K562 (cell line): ENCODE data around the gene NEU1. TPM values are rescaled to one million over a fixed set of nuclear protein-coding genes. Genes with fewer than 3 reads are reported as not detected.

Source experiments
- BCL6 ChIP-seq: fragments of 250-450 bp; sonication (Bioruptor Pico); IDR thresholded peaks from 2 replicates; pipeline ENCODE4 v1.4.0; 2020
- GATAD2A ChIP-seq: fragments of 450-650 bp; IDR thresholded peaks from 2 replicates; pipeline ENCODE4 v1.6.1; 2017
- HDAC2 ChIP-seq: fragments of 450-650 bp; IDR thresholded peaks from 2 replicates; pipeline ENCODE4 v1.6.1; 2016; ENCODE audit warnings: mild to moderate bottlenecking
- IRF2 ChIP-seq: sonication (generic); formaldehyde crosslinking; IDR thresholded peaks from 2 replicates; pipeline ENCODE4 v1.8.1; 2022; ENCODE audit warnings: mild to moderate bottlenecking, missing genetic modification reagents
- KDM2B ChIP-seq: fragments of 250-450 bp; sonication (Bioruptor Pico); IDR thresholded peaks from 2 replicates; pipeline ENCODE4 v1.8.0; 2021; ENCODE audit warnings: mild to moderate bottlenecking, moderate library complexity
- MYC ChIP-seq, 2 experiments: fragments of 250-450 bp in 1 of 2; sonication (Bioruptor Pico) in 1 of 2; IDR thresholded peaks; 2 replicates each; pipeline versions ENCODE4 v1.5.1 to v1.6.1; 2012 to 2021; ENCODE audit warnings: low read depth in 2 of 2, borderline replicate concordance in 1 of 2, improper control_type of control experiment in 1 of 2, low read length in 1 of 2, mild to moderate bottlenecking in 1 of 2, moderate library complexity in 1 of 2
- NFIC ChIP-seq: fragments of 450-650 bp; IDR thresholded peaks from 2 replicates; pipeline ENCODE4 v1.6.1; 2017; ENCODE audit warnings: mild to moderate bottlenecking, inconsistent platforms
- NUFIP1 ChIP-seq: fragments of 450-650 bp; IDR thresholded peaks from 2 replicates; pipeline ENCODE4 v1.6.1; 2018; ENCODE audit not compliant: partially characterized antibody
- POLR2AphosphoS5 ChIP-seq: IDR thresholded peaks from 2 replicates; pipeline ENCODE4 v1.6.1; 2011; ENCODE audit warnings: mild to moderate bottlenecking, low read depth, low read length, moderate library complexity; ENCODE audit not compliant: control insufficient read depth, insufficient read depth
- RBFOX2 ChIP-seq: fragments of 200-400 bp; formaldehyde crosslinking; IDR thresholded peaks from 2 replicates; pipeline ENCODE4 v1.6.1; 2017; ENCODE audit warnings: low read depth, mild to moderate bottlenecking, low read length, moderate library complexity
- YBX1 ChIP-seq: fragments of 450-650 bp; IDR thresholded peaks from 2 replicates; pipeline ENCODE4 v1.7.1; 2016; ENCODE audit warnings: mild to moderate bottlenecking
- ZKSCAN1 ChIP-seq: fragments of 150-350 bp; IDR thresholded peaks from 2 replicates; pipeline ENCODE4 v1.6.1; 2016; ENCODE audit warnings: low read depth, low read length
- ZNF77 ChIP-seq: fragments of 250-450 bp; sonication (Bioruptor Pico); IDR thresholded peaks from 2 replicates; pipeline ENCODE4 v1.5.0; 2020
- polyA plus RNA-seq, 8 experiments: library from polyadenylated mRNA; depleted of rRNA in 4 of 8; stranded (reverse) in 5 of 8; unstranded in 3 of 8; fragments of >200 nt; fragmentation: Nextera tagmentation in 2 of 8; fragmentation: Illumina TruSeq in 1 of 8; extraction: Ambion mirVana in 2 of 8; extraction: Trizol in 1 of 8; gene quantifications; 2 replicates each; pipeline versions ENCODE4 v1.2.1 to v1.2.3, GENCODE V29; 2011 to 2014; ENCODE audit warnings: inconsistent platforms in 1 of 8, missing spikeins in 1 of 8
- total RNA-seq, 7 experiments: library from RNA; depleted of rRNA in 6 of 7; stranded (reverse); fragments of >200 nt in 6 of 7; fragmentation: Illumina TruSeq in 2 of 7; extraction: Trizol in 2 of 7; gene quantifications; 2 replicates each; pipeline versions ENCODE4 v1.2.1 to v1.2.3, GENCODE V29; 2011 to 2021; ENCODE audit warnings: low replicate concordance in 1 of 7
- TF ChIP-seq, protein P1 (sequence below): fragments of 250-450 bp; sonication (Bioruptor Pico); IDR thresholded peaks from 2 replicates; pipeline ENCODE4 v1.8.0; 2021; ENCODE audit warnings: moderate library complexity, mild to moderate bottlenecking, inconsistent platforms
- TF ChIP-seq, protein P2 (sequence below): fragments of 450-650 bp; formaldehyde crosslinking; IDR thresholded peaks from 2 replicates; pipeline ENCODE4 v1.4.0; 2022; ENCODE audit warnings: missing genetic modification characterization
- TF ChIP-seq, protein P3 (sequence below): fragments of 250-450 bp; sonication (Bioruptor Pico); IDR thresholded peaks from 2 replicates; pipeline ENCODE4 v1.8.0; 2021; ENCODE audit warnings: borderline replicate concordance, mild to moderate bottlenecking, moderate library complexity; ENCODE audit not compliant: poor library complexity, severe bottlenecking
- TF ChIP-seq, protein P4 (sequence below): fragments of 250-450 bp; sonication (Bioruptor Pico); IDR thresholded peaks from 2 replicates; pipeline ENCODE4 v1.9.0; 2021; ENCODE audit warnings: mild to moderate bottlenecking
- TF ChIP-seq, protein P5 (sequence below), 2 experiments: fragments of 450-650 bp in 1 of 2; sonication (generic) in 1 of 2; formaldehyde crosslinking; conservative IDR thresholded peaks; 2 replicates each; pipeline versions ENCODE4 v1.4.0 to v1.8.1; 2020 to 2022; ENCODE audit warnings: mild to moderate bottlenecking in 1 of 2, missing genetic modification reagents in 1 of 2
- TF ChIP-seq, protein P6 (sequence below): fragments of 450-650 bp; formaldehyde crosslinking; conservative IDR thresholded peaks from 2 replicates; pipeline ENCODE4 v1.4.0; 2022; ENCODE audit warnings: mild to moderate bottlenecking, missing genetic modification characterization
- TF ChIP-seq, protein P7 (sequence below): fragments of 450-650 bp; IDR thresholded peaks from 2 replicates; pipeline ENCODE4 v1.6.1; 2017; ENCODE audit warnings: mild to moderate bottlenecking, moderate library complexity
- TF ChIP-seq, protein P8 (sequence below), 2 experiments: fragments of 250-450 bp in 1 of 2; fragments of 450-650 bp in 1 of 2; sonication (Bioruptor Pico) in 1 of 2; IDR thresholded peaks; 2 replicates each; pipeline versions ENCODE4 v1.6.1 to v1.8.0; 2016 to 2021; ENCODE audit warnings: mild to moderate bottlenecking in 2 of 2, moderate library complexity in 2 of 2, missing compliant biosample characterization in 1 of 2, missing genetic modification characterization in 1 of 2

NEU1 gene
- total and polyA plus RNA-seq, 9 of the 15 experiments (the other 6 are each of a cell fraction or from before 2014, with no cell fraction given) = 14.8 to 67.8 (median 51.0) TPM

DNA sequence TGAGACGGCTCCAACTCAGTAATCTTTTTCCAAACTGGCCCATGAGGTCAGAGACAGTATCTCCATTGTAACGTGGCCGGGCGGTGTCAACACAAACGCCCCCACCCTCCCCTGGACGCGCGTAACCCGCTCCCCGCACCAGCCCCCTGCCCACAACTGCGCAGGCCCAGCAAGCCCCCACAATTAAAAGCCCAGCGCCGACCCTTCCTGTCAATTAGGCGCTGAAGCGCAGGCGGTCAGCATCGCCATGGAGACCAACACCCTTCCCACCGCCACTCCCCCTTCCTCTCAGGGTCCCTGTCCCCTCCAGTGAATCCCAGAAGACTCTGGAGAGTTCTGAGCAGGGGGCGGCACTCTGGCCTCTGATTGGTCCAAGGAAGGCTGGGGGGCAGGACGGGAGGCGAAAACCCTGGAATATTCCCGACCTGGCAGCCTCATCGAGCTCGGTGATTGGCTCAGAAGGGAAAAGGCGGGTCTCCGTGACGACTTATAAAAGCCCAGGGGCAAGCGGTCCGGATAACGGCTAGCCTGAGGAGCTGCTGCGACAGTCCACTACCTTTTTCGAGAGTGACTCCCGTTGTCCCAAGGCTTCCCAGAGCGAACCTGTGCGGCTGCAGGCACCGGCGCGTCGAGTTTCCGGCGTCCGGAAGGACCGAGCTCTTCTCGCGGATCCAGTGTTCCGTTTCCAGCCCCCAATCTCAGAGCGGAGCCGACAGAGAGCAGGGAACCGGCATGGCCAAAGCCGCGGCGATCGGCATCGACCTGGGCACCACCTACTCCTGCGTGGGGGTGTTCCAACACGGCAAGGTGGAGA lies 47.4 kb downstream of the NEU1 start, which contains the start of the genes HSPA1A and HSPA1L (continued):
- peak; percentile 98 for TF ChIP-seq RBFOX2
- TF ChIP-seq, protein P1, sequence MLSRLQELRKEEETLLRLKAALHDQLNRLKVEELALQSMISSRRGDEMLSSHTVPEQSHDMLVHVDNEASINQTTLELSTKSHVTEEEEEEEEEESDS (CRISPR knock-in tag) = no peak
- no peak for TF ChIP-seq YBX1
- TF ChIP-seq BCL6 (CRISPR knock-in tag) = no peak
- TF ChIP-seq NUFIP1 = no peak
- TF ChIP-seq, protein P2, sequence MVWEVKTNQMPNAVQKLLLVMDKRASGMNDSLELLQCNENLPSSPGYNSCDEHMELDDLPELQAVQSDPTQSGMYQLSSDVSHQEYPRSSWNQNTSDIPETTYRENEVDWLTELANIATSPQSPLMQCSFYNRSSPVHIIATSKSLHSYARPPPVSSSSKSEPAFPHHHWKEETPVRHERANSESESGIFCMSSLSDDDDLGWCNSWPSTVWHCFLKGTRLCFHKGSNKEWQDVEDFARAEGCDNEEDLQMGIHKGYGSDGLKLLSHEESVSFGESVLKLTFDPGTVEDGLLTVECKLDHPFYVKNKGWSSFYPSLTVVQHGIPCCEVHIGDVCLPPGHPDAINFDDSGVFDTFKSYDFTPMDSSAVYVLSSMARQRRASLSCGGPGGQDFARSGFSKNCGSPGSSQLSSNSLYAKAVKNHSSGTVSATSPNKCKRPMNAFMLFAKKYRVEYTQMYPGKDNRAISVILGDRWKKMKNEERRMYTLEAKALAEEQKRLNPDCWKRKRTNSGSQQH = peak; percentile 93
- TF ChIP-seq KDM2B = peak; percentile 92
- no peak for TF ChIP-seq ZNF77
- peak; percentile 99 for TF ChIP-seq POLR2AphosphoS5
- no peak for TF ChIP-seq NFIC
- TF ChIP-seq, protein P3, sequence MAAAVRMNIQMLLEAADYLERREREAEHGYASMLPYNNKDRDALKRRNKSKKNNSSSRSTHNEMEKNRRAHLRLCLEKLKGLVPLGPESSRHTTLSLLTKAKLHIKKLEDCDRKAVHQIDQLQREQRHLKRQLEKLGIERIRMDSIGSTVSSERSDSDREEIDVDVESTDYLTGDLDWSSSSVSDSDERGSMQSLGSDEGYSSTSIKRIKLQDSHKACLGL (CRISPR knock-in tag) = no peak
- TF ChIP-seq ZKSCAN1 = no peak
- TF ChIP-seq, protein P4, sequence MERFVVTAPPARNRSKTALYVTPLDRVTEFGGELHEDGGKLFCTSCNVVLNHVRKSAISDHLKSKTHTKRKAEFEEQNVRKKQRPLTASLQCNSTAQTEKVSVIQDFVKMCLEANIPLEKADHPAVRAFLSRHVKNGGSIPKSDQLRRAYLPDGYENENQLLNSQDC (CRISPR knock-in tag) = peak; percentile 97
- TF ChIP-seq, protein P5, sequence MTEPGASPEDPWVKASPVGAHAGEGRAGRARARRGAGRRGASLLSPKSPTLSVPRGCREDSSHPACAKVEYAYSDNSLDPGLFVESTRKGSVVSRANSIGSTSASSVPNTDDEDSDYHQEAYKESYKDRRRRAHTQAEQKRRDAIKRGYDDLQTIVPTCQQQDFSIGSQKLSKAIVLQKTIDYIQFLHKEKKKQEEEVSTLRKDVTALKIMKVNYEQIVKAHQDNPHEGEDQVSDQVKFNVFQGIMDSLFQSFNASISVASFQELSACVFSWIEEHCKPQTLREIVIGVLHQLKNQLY (CRISPR knock-in tag; conservative IDR thresholded peaks at IDR 0.05) = peak in 1 of 2 experiments; percentile 97; a peak in 2 of 4 replicates
- TF ChIP-seq, protein P6, sequence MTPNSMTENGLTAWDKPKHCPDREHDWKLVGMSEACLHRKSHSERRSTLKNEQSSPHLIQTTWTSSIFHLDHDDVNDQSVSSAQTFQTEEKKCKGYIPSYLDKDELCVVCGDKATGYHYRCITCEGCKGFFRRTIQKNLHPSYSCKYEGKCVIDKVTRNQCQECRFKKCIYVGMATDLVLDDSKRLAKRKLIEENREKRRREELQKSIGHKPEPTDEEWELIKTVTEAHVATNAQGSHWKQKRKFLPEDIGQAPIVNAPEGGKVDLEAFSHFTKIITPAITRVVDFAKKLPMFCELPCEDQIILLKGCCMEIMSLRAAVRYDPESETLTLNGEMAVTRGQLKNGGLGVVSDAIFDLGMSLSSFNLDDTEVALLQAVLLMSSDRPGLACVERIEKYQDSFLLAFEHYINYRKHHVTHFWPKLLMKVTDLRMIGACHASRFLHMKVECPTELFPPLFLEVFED = peak; percentile 96
- peak; percentile 58 for TF ChIP-seq MYC (IDR thresholded peaks at IDR 0.05; ENCODE audit: low read depth, low read length)
- TF ChIP-seq MYC (CRISPR knock-in tag; IDR thresholded peaks at IDR 0.05; ENCODE audit: borderline replicate concordance, low read depth) = peak; percentile 86; the same call in 1 of the 2 replicates
- TF ChIP-seq IRF2 (CRISPR knock-in tag) = no peak
- peak; percentile 95 for TF ChIP-seq GATAD2A
- TF ChIP-seq HDAC2 = peak; percentile 49; the same call in 1 of the 2 replicates
- TF ChIP-seq, protein P7, sequence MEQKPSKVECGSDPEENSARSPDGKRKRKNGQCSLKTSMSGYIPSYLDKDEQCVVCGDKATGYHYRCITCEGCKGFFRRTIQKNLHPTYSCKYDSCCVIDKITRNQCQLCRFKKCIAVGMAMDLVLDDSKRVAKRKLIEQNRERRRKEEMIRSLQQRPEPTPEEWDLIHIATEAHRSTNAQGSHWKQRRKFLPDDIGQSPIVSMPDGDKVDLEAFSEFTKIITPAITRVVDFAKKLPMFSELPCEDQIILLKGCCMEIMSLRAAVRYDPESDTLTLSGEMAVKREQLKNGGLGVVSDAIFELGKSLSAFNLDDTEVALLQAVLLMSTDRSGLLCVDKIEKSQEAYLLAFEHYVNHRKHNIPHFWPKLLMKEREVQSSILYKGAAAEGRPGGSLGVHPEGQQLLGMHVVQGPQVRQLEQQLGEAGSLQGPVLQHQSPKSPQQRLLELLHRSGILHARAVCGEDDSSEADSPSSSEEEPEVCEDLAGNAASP = no peak
- TF ChIP-seq, protein P8, sequence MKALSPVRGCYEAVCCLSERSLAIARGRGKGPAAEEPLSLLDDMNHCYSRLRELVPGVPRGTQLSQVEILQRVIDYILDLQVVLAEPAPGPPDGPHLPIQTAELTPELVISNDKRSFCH (CRISPR knock-in tag; IDR thresholded peaks at IDR 0.05) = no peak
- TF ChIP-seq, protein P8 (tag; IDR thresholded peaks at IDR 0.05) = peak; percentile 82
